HCT116 (cell line): ENCODE results near the gene PLG. TPM values are rescaled to one million over a fixed set of nuclear protein-coding genes. Genes with fewer than 3 reads are reported as not detected.

Source experiments
- ATAC-seq: fragments of 200-7000 bp; cut with Tn5 transposase; 2 replicates; pipeline ENCODE4 v1.9.1; 2020; ENCODE audit warnings: mild to moderate bottlenecking, moderate library complexity
- BruUV-seq: library from RNA; stranded (reverse); fragments of 400-500 nt; replicated peaks from 2 replicates; lab custom pipeline; 2021; lab: Mats Ljungman, UMichigan
- CTCF ChIA-PET: fragments of 300-600 bp; sonication (Branson Sonifier 250); formaldehyde crosslinking; loops from one replicate; lab custom pipeline; 2021; ENCODE audit warnings: antibody characterized with exemption; lab: Charles Lee
- POLR2A ChIA-PET: fragments of 300-600, 350-600 bp; sonication (Branson Sonifier 250); formaldehyde crosslinking; loops from one replicate; lab custom pipeline; 2021; ENCODE audit warnings: antibody characterized with exemption; lab: Charles Lee
- RAD21 ChIA-PET, 2 experiments: fragments of 300-600 bp; sonication (Branson Sonifier 250); formaldehyde crosslinking; loops; one replicate each; lab custom pipeline; 2023; ENCODE audit warnings: low total read pairs in 2 of 2; ENCODE audit not compliant: uncharacterized antibody in 2 of 2, unreplicated experiment in 2 of 2, low non-redundant PET in 1 of 2; lab: Charles Lee
- DNase-seq: peaks from one replicate; pipeline ENCODE4 v3.0.0-alpha.2; 2010; ENCODE audit warnings: low read depth, low spot score
- H2AFZ ChIP-seq: fragments of 200-600 bp; shearing (Covaris generic), sonication (generic); 2 replicates; pipeline ENCODE4 v1.6.1; 2017; ENCODE audit warnings: low read depth, mixed run types, mixed read lengths, antibody characterized with exemption, low read length; ENCODE audit not compliant: poor library complexity, severe bottlenecking
- H3K27ac ChIP-seq: 2 replicates; pipeline ENCODE4 v1.5.1; 2012; ENCODE audit warnings: low read depth, low read length
- H3K27me3 ChIP-seq: fragments of 200-600 bp; sonication (generic); 2 replicates; pipeline ENCODE4 v1.6.1; 2016; ENCODE audit warnings: mixed run types, low read length, mixed read lengths; ENCODE audit not compliant: insufficient read depth
- H3K36me3 ChIP-seq, 2 experiments: fragments of 200-500 bp in 1 of 2; fragments of 200-600 bp in 1 of 2; sonication (Bioruptor generic) in 1 of 2; sonication (generic) in 1 of 2; 2 replicates each; pipeline versions ENCODE4 v1.5.1 to v1.6.1; 2014 to 2016; ENCODE audit warnings: low read length in 2 of 2, inconsistent platforms in 1 of 2, mixed read lengths in 1 of 2, mixed run types in 1 of 2; ENCODE audit not compliant: insufficient read depth in 2 of 2, control insufficient read depth in 1 of 2
- H3K4me1 ChIP-seq, 2 experiments: fragments of 200-600 bp in 1 of 2; sonication (generic) in 1 of 2; 2 replicates each; pipeline versions ENCODE4 v1.5.1 to v1.6.1; 2012 to 2017; ENCODE audit warnings: low read length in 2 of 2, inconsistent platforms in 1 of 2, mild to moderate bottlenecking in 1 of 2, mixed read lengths in 1 of 2, mixed run types in 1 of 2, moderate library complexity in 1 of 2; ENCODE audit not compliant: insufficient read depth in 2 of 2, control insufficient read depth in 1 of 2
- H3K4me2 ChIP-seq: fragments of 200-600 bp; sonication (generic); 2 replicates; pipeline ENCODE4 v1.6.1; 2017; ENCODE audit warnings: mixed run types, low read length, mixed read lengths
- H3K4me3 ChIP-seq, 2 experiments: fragments of 200-600 bp in 1 of 2; sonication (generic) in 1 of 2; replicated peaks in 1 of 2; 2 replicates each; pipeline ENCODE4 v1.5.1; 2011 to 2016; ENCODE audit warnings: low read length in 2 of 2, control low read depth in 1 of 2, low read depth in 1 of 2, mild to moderate bottlenecking in 1 of 2, mixed read lengths in 1 of 2, mixed run types in 1 of 2
- H3K79me2 ChIP-seq: fragments of 200-600 bp; sonication (generic); 2 replicates; pipeline ENCODE4 v1.6.1; 2017; ENCODE audit warnings: mild to moderate bottlenecking, mixed run types, low read length, moderate library complexity, mixed read lengths; ENCODE audit not compliant: insufficient read depth
- H3K9ac ChIP-seq: fragments of 200-600 bp; sonication (generic); 2 replicates; pipeline ENCODE4 v1.6.1; 2016; ENCODE audit warnings: low read length, mixed read lengths
- H3K9me2 ChIP-seq: fragments of 200-600 bp; sonication (generic), shearing (Covaris generic); 2 replicates; pipeline ENCODE4 v1.6.1; 2017; ENCODE audit warnings: mixed run types, mild to moderate bottlenecking, moderate library complexity; ENCODE audit not compliant: insufficient read depth
- H3K9me3 ChIP-seq, 2 experiments: fragments of 200-500 bp in 1 of 2; fragments of 200-600 bp in 1 of 2; sonication (Bioruptor generic) in 1 of 2; sonication (generic) in 1 of 2; 2 replicates each; pipeline ENCODE4 v1.6.1; 2014 to 2017; ENCODE audit warnings: low read length in 2 of 2, mixed read lengths in 2 of 2, inconsistent platforms in 1 of 2, low read depth in 1 of 2, mild to moderate bottlenecking in 1 of 2, mixed run types in 1 of 2, moderate library complexity in 1 of 2; ENCODE audit not compliant: control insufficient read depth in 1 of 2, insufficient read depth in 1 of 2
- H4K20me1 ChIP-seq: fragments of 200-600 bp; sonication (generic), shearing (Covaris generic); 2 replicates; pipeline ENCODE4 v1.6.1; 2017; ENCODE audit warnings: mixed run types, mild to moderate bottlenecking, moderate library complexity; ENCODE audit not compliant: insufficient read depth
- CBX3 ChIP-seq: IDR thresholded peaks from 2 replicates; pipeline ENCODE4 v1.6.1; 2012; ENCODE audit warnings: low read depth
- CTCF ChIP-seq, 3 experiments: fragments of 200-600 bp in 1 of 3; sonication (generic) in 1 of 3; IDR thresholded peaks in 2 of 3; conservative IDR thresholded peaks in 1 of 3; 2 replicates each; pipeline ENCODE4 v1.5.1; 2012 to 2017; ENCODE audit warnings: low read depth in 2 of 3, low read length in 2 of 3, antibody characterized with exemption in 1 of 3, borderline replicate concordance in 1 of 3, control low read depth in 1 of 3, mild to moderate bottlenecking in 1 of 3, mixed read lengths in 1 of 3, mixed run types in 1 of 3, moderate library complexity in 1 of 3; ENCODE audit not compliant: insufficient read depth in 1 of 3
- EGR1 ChIP-seq: IDR thresholded peaks from 2 replicates; pipeline ENCODE4 v1.6.1; 2012; ENCODE audit warnings: low read depth
- EZH2phosphoT487 ChIP-seq: fragments of 200-600 bp; IDR thresholded peaks from 2 replicates; pipeline ENCODE4 v1.6.1; 2018; ENCODE audit warnings: antibody characterized with exemption, borderline replicate concordance
- POLR2A ChIP-seq: IDR thresholded peaks from 2 replicates; pipeline ENCODE4 v1.7.0; 2011; ENCODE audit warnings: borderline replicate concordance; ENCODE audit not compliant: insufficient read depth, insufficient read length; ENCODE audit errors: extremely low read depth
- POLR2AphosphoS5 ChIP-seq: IDR thresholded peaks from 2 replicates; pipeline ENCODE4 v1.6.1; 2011; ENCODE audit warnings: mild to moderate bottlenecking, low read depth, low read length, moderate library complexity
- SIN3A ChIP-seq: IDR thresholded peaks from 2 replicates; pipeline ENCODE4 v1.6.1; 2012; ENCODE audit warnings: low read depth
- YY1 ChIP-seq: IDR thresholded peaks from 2 replicates; pipeline ENCODE4 v1.6.1; 2011; ENCODE audit warnings: low read length, low read depth, moderate library complexity, mild to moderate bottlenecking; ENCODE audit not compliant: insufficient replicate concordance; ENCODE audit errors: extremely low read depth
- ZBTB33 ChIP-seq: IDR thresholded peaks from 2 replicates; pipeline ENCODE4 v1.6.1; 2011; ENCODE audit warnings: mild to moderate bottlenecking, low read length, moderate library complexity; ENCODE audit not compliant: insufficient replicate concordance; ENCODE audit errors: extremely low read depth
- ZFX ChIP-seq: fragments of 450-650 bp; IDR thresholded peaks from 2 replicates; pipeline ENCODE4 v1.6.1; 2017
- ZNF274 ChIP-seq: fragments of 200-500 bp; sonication (Bioruptor generic); IDR thresholded peaks from 2 replicates; pipeline ENCODE4 v1.6.1; 2014; ENCODE audit warnings: mild to moderate bottlenecking, low read depth, low read length, inconsistent platforms
- intact Hi-C: fragments of 100-400 bp; cut with micrococcal nuclease; formaldehyde crosslinking; loops from 2 replicates; pipeline ENCODE4 v1.10.0; 2022
- total RNA-seq: library from RNA; stranded (reverse); gene quantifications from one replicate; pipeline ENCODE4 v1.2.1, GENCODE V29; 2021; ENCODE audit not compliant: unreplicated experiment

PLG gene
- total RNA-seq, 1 experiment from 2014 or later = 0.69 TPM

- ATAC-seq = no peak
- no peak overlapping the region for H3K9ac ChIP-seq
- no peaks in the 10 kb centered on the region for H3K36me3 ChIP-seq
- H3K9me3 ChIP-seq = no peaks in the 10 kb centered on the region
- intact Hi-C loops = no loop called here
- no TSS peak for BruUV-seq
- H3K4me1 ChIP-seq = peaks cover 0 to 8% of the 10 kb centered on the region in 2 experiments; a peak in 1 of 4 replicates
- no peaks in the 10 kb centered on the region for H3K9me2 ChIP-seq
- TF ChIP-seq POLR2AphosphoS5 (no peak), ZBTB33 (no peak), EZH2phosphoT487 (no peak), ZNF274 (no peak)
- RAD21 ChIA-PET = no interaction called here
- no peak overlapping the region for H3K4me2 ChIP-seq
- CTCF ChIA-PET = no interaction called here
- H3K79me2 ChIP-seq = no peaks in the 10 kb centered on the region
- POLR2A ChIA-PET = no interaction called here
- no peaks in the 10 kb centered on the region for H4K20me1 ChIP-seq
- no peaks in the 10 kb centered on the region for H3K27me3 ChIP-seq
- no peak for DNase-seq
- no peak overlapping the region for H3K27ac ChIP-seq
- no peak overlapping the region for H3K4me3 ChIP-seq
- no peak overlapping the region for H2AFZ ChIP-seq
These were observed 97.9 kb downstream of the PLG start for GRCh38 chr6:160799801-160800506.

- TF ChIP-seq POLR2A (no peak), YY1 (no peak), CBX3 (no peak), POLR2AphosphoS5 (no peak), EGR1 (no peak), SIN3A (no peak), CTCF (IDR thresholded peaks at IDR 0.05 in 2 of 3, conservative IDR thresholded peaks at IDR 0.05 in 1 of 3; ENCODE audit: borderline replicate concordance in 1 of 3, insufficient read depth in 1 of 3, low read depth in 2 of 3, low read length in 2 of 3) (no peak), ZFX (no peak)
- ChIA-PET RAD21 (no interaction called here), CTCF (no interaction called here), POLR2A (interaction anchor here (1.1 kb wide), 1 partner anchor 10 kb away, joined by 3 read pairs; no protein-coding TSS in a partner anchor)
- Histone ChIP-seq H3K4me1 (no peaks in the 10 kb centered on the region), H3K9ac (no peak overlapping the region), H3K79me2 (no peaks in the 10 kb centered on the region), H3K9me3 (no peaks in the 10 kb centered on the region), H3K4me3 (no peak overlapping the region), H3K4me2 (no peak overlapping the region), H4K20me1 (no peaks in the 10 kb centered on the region), H3K9me2 (no peaks in the 10 kb centered on the region), H3K27me3 (no peaks in the 10 kb centered on the region), H2AFZ (no peak overlapping the region), H3K36me3 (no peaks in the 10 kb centered on the region), H3K27ac (no peak overlapping the region)
- no TSS peak for BruUV-seq
- DNase-seq = no peak
- ATAC-seq = no peak
- intact Hi-C loops = no loop called here
These were observed 99.4 kb downstream of the PLG start for GRCh38 chr6:160801418-160801817.
